ENCODE data around the gene CDK5RAP2.

Gene CDK5RAP2

GRCh38 chr9:120579139-120580050 lies 572 bp downstream of the CDK5RAP2 start:
- Histone ChIP-seq H3K27ac (replicated peaks) (peak overlapping the region; percentile 90), H3K27me3 (ENCODE audit: insufficient read depth, poor library complexity, severe bottlenecking) (no peaks in the 10 kb centered on the region), H3K4me3 (replicated peaks; ENCODE audit: insufficient read depth, low read length) (peak overlapping the region; percentile 97)
- no peak for TF ChIP-seq REST (IDR thresholded peaks at IDR 0.05; ENCODE audit: insufficient replicate concordance, low read depth)
- TF ChIP-seq CTCF (IDR thresholded peaks at IDR 0.05; ENCODE audit: insufficient read depth, low read length) = no peak
- TF ChIP-seq POLR2AphosphoS5 (IDR thresholded peaks at IDR 0.05; ENCODE audit: low read depth) = no peak
- no peak for TF ChIP-seq GABPA (IDR thresholded peaks at IDR 0.05; ENCODE audit: low read depth)
- no peak for TF ChIP-seq SPI1 (IDR thresholded peaks at IDR 0.05; ENCODE audit: borderline replicate concordance, low read depth)
- DNase-seq (ENCODE audit: low read depth in 1 of 2, low spot score in 1 of 2) = no peak

GRCh38 chr9:120574473-120574872 lies 5.5 kb downstream of the CDK5RAP2 start:
- Histone ChIP-seq H3K4me3 (replicated peaks; ENCODE audit: insufficient read depth, low read length) (no peak overlapping the region), H3K27me3 (ENCODE audit: insufficient read depth, poor library complexity, severe bottlenecking) (no peaks in the 10 kb centered on the region), H3K27ac (replicated peaks) (no peak overlapping the region)
- no peak for DNase-seq (ENCODE audit: low read depth in 1 of 2, low spot score in 1 of 2)
- no peak for TF ChIP-seq REST (IDR thresholded peaks at IDR 0.05; ENCODE audit: insufficient replicate concordance, low read depth)
- TF ChIP-seq GABPA (IDR thresholded peaks at IDR 0.05; ENCODE audit: low read depth) = no peak
- TF ChIP-seq SPI1 (IDR thresholded peaks at IDR 0.05; ENCODE audit: borderline replicate concordance, low read depth) = no peak
- TF ChIP-seq CTCF (IDR thresholded peaks at IDR 0.05; ENCODE audit: insufficient read depth, low read length) = no peak
- TF ChIP-seq POLR2AphosphoS5 (IDR thresholded peaks at IDR 0.05; ENCODE audit: low read depth) = no peak

- DNase-seq (ENCODE audit: low read depth in 1 of 2, low spot score in 1 of 2) = no peak
- Histone ChIP-seq H3K27me3 (ENCODE audit: insufficient read depth, poor library complexity, severe bottlenecking) (no peaks in the 10 kb centered on the region), H3K4me3 (replicated peaks; ENCODE audit: insufficient read depth, low read length) (no peak overlapping the region), H3K27ac (replicated peaks) (no peak overlapping the region)
- TF ChIP-seq SPI1 (IDR thresholded peaks at IDR 0.05; ENCODE audit: borderline replicate concordance, low read depth) (no peak), REST (IDR thresholded peaks at IDR 0.05; ENCODE audit: insufficient replicate concordance, low read depth) (no peak), GABPA (IDR thresholded peaks at IDR 0.05; ENCODE audit: low read depth) (no peak), POLR2AphosphoS5 (IDR thresholded peaks at IDR 0.05; ENCODE audit: low read depth) (no peak), CTCF (IDR thresholded peaks at IDR 0.05; ENCODE audit: insufficient read depth, low read length) (no peak)
These were observed 7.5 kb downstream of the CDK5RAP2 start for GRCh38 chr9:120572472-120572871.
